RWPE2 (cell line): Measurements from ENCODE around the gene MAGI1.
"Not testable (repeated sequence)": the region's sequence is repeated elsewhere in the genome, so short reads cannot be mapped to it uniquely, and the experiment has no call there.

ENCODE experiments used
- ATAC-seq: fragments of 200-7000 bp; cut with Tn5 transposase; 3 replicates; pipeline ENCODE4 v1.9.1; 2021; ENCODE audit warnings: low read depth
- DNase-seq: peaks from one replicate; pipeline ENCODE4 v3.0.0-alpha.2; 2020; ENCODE audit warnings: low spot score
- H3K27ac ChIP-seq: fragments of 450-650 bp; 2 replicates; pipeline ENCODE4 v1.5.1; 2017; ENCODE audit warnings: mild to moderate bottlenecking; ENCODE audit not compliant: poor library complexity, severe bottlenecking
- H3K27me3 ChIP-seq: fragments of 250-450 bp; sonication (Bioruptor Pico); 2 replicates; pipeline ENCODE4 v1.5.1; 2021; ENCODE audit warnings: mild to moderate bottlenecking, moderate library complexity; ENCODE audit not compliant: insufficient read depth, poor library complexity, severe bottlenecking
- H3K36me3 ChIP-seq: fragments of 250-450 bp; sonication (Bioruptor Pico); 2 replicates; pipeline ENCODE4 v1.5.1; 2020; ENCODE audit warnings: low read depth, mild to moderate bottlenecking, moderate library complexity
- H3K4me1 ChIP-seq: fragments of 250-450 bp; sonication (Bioruptor Pico); 2 replicates; pipeline ENCODE4 v1.5.1; 2021; ENCODE audit warnings: mild to moderate bottlenecking, moderate library complexity; ENCODE audit not compliant: insufficient read depth, poor library complexity, severe bottlenecking
- H3K4me3 ChIP-seq: fragments of 250-450 bp; sonication (Bioruptor Pico); 2 replicates; pipeline ENCODE4 v1.5.1; 2021; ENCODE audit warnings: mild to moderate bottlenecking, moderate library complexity; ENCODE audit not compliant: severe bottlenecking
- H3K9me3 ChIP-seq: fragments of 250-450 bp; sonication (Bioruptor Pico); 2 replicates; pipeline ENCODE4 v1.5.1; 2021; ENCODE audit warnings: mild to moderate bottlenecking, moderate library complexity; ENCODE audit not compliant: severe bottlenecking
- TF ChIP-seq, protein P1 (sequence below): fragments of 450-650 bp; IDR thresholded peaks from one replicate; pipeline ENCODE4 v1.5.1; 2017; ENCODE audit warnings: mild to moderate bottlenecking, moderate library complexity; ENCODE audit not compliant: poor library complexity, severe bottlenecking

MAGI1 gene

DNA sequence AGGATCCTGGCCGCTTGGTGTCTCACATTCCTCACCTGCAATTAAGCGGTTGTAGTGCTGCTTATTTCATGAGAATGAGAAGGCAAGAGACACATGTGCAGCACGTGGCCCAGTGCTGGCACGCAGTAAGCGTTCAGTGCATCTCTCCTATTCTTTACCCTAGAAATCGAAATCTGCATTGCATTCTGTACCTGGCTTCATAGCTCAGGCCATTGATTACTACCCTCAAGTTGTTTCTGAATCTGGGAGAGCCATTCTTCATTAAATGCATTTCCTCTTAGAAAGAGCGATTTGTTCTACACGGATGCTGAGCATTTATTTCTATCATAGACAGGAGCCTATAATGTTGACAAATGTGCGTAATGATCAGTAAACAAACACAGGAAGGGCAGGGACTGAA, 168.9 kb downstream of the MAGI1 start:
- Histone ChIP-seq H3K4me3 (no peak overlapping the region), H3K27me3 (no peaks in the 10 kb centered on the region), H3K4me1 (no peaks in the 10 kb centered on the region), H3K9me3 (no peaks in the 10 kb centered on the region), H3K27ac (no peak overlapping the region), H3K36me3 (no peaks in the 10 kb centered on the region)
- ATAC-seq (no peak), DNase-seq (no peak)
- TF ChIP-seq, protein P1, sequence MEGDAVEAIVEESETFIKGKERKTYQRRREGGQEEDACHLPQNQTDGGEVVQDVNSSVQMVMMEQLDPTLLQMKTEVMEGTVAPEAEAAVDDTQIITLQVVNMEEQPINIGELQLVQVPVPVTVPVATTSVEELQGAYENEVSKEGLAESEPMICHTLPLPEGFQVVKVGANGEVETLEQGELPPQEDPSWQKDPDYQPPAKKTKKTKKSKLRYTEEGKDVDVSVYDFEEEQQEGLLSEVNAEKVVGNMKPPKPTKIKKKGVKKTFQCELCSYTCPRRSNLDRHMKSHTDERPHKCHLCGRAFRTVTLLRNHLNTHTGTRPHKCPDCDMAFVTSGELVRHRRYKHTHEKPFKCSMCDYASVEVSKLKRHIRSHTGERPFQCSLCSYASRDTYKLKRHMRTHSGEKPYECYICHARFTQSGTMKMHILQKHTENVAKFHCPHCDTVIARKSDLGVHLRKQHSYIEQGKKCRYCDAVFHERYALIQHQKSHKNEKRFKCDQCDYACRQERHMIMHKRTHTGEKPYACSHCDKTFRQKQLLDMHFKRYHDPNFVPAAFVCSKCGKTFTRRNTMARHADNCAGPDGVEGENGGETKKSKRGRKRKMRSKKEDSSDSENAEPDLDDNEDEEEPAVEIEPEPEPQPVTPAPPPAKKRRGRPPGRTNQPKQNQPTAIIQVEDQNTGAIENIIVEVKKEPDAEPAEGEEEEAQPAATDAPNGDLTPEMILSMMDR, result no peak

DNA sequence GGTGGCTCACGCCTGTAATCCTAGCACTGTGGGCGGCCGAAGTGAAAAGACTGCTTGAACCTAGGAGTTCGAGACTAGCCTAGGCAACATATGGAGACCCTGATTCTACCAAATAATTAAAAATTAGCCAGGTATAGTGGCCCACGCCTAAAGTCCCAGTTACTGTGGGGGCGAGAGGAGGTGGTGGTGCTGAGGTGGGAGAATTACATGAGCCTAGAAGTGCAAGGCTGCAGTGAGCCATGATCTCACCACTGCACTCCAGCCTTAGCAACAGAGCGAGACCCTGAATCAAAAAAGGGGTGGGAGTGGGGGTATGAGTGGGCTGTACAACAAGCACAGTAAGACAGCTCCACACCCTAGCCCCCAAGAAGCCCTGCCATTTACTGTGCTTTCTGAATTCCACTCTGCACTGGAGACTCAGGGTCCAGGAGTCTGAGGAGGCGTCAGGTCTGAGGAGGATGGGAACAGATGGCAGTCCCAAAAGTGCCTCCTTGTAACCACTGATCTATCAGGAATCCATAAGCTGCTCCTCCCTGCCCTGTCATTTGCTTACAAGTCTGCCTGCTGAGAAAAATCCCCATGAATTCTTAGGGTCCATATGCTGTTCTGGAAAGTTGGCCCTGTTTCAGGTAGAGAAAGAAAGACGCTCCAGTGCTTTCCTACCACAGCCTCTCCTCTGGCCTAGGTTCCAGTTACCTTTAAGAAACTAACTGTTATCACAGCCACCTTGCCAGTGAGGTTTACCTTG, 171.1 kb downstream of the MAGI1 start:
- H3K9me3 ChIP-seq, result no peaks in the 10 kb centered on the region
- no peaks in the 10 kb centered on the region for H3K27me3 ChIP-seq
- no peaks in the 10 kb centered on the region for H3K4me1 ChIP-seq
- H3K27ac ChIP-seq, result no peak overlapping the region
- ATAC-seq (no peak), DNase-seq (no peak)
- no peaks in the 10 kb centered on the region for H3K36me3 ChIP-seq
- TF ChIP-seq, protein P1, result no peak
- no peak overlapping the region for H3K4me3 ChIP-seq

DNA sequence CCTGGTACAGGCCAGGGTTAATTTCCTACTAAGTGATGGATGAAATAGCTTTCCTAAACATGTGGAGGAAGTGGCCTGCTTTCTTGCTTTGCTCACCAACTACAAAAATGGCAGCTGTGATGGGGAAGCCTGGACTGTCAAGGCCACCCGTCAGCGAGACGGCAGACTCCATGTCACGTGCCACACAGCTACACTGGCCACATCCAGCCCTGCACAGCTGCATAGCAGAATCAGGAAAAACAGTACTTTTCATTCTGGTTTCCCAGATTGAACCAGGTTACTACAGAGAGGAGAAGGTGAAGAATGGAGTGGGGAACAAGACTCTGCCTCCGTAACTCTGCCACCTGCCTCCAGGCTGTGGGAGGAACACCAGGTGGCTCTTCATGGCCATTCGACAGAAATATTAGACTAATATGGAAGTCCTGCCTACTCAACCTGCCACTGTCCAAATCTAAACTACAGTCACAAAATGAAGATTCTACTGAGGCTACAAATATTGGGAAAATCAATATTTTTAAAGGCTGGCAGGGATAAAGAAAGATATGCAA, 174.3 kb downstream of the MAGI1 start:
- no peaks in the 10 kb centered on the region for H3K9me3 ChIP-seq
- H3K27me3 ChIP-seq, result no peaks in the 10 kb centered on the region
- DNase-seq (no peak), ATAC-seq (no peak)
- no peak overlapping the region for H3K4me3 ChIP-seq
- H3K36me3 ChIP-seq, result no peaks in the 10 kb centered on the region
- H3K27ac ChIP-seq, result no peak overlapping the region
- no peaks in the 10 kb centered on the region for H3K4me1 ChIP-seq
- TF ChIP-seq, protein P1, result no peak

DNA sequence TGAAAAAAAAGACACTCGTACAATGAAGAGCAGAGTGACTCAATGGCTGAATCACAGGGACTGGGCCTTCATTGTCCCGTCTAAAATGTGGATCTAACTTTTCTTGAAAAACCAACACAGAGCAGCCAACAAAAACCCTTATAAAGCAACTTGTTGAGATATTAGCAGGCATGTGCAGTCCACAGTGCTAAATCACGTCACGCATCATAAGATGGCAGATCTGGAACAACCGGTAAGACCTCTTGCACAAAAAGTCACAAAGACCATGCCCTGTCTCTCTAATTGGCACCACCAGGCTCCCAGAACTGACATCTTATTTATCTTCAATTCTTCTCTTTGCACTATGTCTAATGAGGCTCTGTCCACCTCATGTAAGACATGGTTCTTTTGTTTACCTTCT, 177.0 kb downstream of the MAGI1 start:
- H3K9me3 ChIP-seq, result no peaks in the 10 kb centered on the region

DNA sequence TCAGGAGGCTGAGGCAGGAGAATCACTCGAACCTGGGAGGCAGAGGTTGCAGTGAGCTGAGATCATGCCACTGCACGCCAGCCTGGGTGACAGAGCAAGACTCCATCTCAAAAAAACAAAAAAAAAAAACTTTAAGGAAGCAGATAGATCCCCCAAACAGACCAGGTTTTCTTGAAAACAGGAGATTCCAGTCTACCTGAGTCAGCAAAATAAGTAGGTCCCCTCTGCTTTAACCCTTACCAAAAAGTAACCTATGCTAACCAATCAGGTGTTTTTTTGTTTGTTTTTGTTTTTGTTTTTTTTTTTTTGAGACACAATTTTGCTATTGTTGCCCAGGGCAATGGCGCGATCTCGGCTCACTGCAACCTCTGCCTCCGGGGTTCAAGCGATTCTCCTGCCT, 179.1 kb downstream of the MAGI1 start:
- H3K4me3 ChIP-seq, ATAC-seq: not testable (repeated sequence)

More for the DNA sequence above, 177.0 kb downstream of the MAGI1 start:
- ATAC-seq (no peak), DNase-seq (no peak)
- H3K27me3 ChIP-seq, result no peaks in the 10 kb centered on the region
- H3K27ac ChIP-seq, result no peak overlapping the region
- H3K4me1 ChIP-seq, result no peaks in the 10 kb centered on the region
- TF ChIP-seq, protein P1, result no peak
- H3K4me3 ChIP-seq, result no peak overlapping the region
- no peaks in the 10 kb centered on the region for H3K36me3 ChIP-seq

More for the DNA sequence above, 179.1 kb downstream of the MAGI1 start:
- not testable (repeated sequence) for H3K9me3 ChIP-seq, H3K27me3 ChIP-seq, DNase-seq, H3K4me1 ChIP-seq, H3K36me3 ChIP-seq, H3K27ac ChIP-seq
